NCI-H446 treated with DMSO at 0.1 percent for 48 hours (cell line): Measurements from ENCODE around the gene MTA3.
"Not testable (repeated sequence)": the region's sequence is repeated elsewhere in the genome, so short reads cannot be mapped to it uniquely, and the experiment has no call there.

Experiments
- DNase-seq: peaks from one replicate; lab custom pipeline; 2025; lab: John Stamatoyannopoulos, UW

The MTA3 gene

DNA sequence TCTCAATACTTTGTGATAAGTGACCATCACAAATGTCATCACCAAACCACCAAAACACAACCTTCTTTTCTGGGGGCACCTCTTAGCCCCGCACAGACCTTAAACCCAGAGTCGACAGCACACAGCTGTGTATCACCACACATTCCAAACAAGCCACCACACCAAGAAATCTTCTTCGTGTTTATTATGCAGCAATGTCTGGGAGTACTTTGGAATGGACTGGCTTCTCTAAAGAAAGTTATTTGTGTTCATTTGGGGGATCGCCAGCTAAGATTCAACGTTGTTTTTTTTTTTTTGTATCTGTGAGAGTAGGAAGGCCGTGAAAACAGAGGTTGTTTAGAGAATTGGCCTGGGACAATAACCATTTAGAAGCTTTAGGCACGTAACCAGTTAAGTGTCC is 1.1 kb upstream of the MTA3 start:
- no peak for DNase-seq

GRCh38 chr2:42567806-42568400 is 529 bp upstream of the MTA3 start:
- DNase-seq: no peak

DNA sequence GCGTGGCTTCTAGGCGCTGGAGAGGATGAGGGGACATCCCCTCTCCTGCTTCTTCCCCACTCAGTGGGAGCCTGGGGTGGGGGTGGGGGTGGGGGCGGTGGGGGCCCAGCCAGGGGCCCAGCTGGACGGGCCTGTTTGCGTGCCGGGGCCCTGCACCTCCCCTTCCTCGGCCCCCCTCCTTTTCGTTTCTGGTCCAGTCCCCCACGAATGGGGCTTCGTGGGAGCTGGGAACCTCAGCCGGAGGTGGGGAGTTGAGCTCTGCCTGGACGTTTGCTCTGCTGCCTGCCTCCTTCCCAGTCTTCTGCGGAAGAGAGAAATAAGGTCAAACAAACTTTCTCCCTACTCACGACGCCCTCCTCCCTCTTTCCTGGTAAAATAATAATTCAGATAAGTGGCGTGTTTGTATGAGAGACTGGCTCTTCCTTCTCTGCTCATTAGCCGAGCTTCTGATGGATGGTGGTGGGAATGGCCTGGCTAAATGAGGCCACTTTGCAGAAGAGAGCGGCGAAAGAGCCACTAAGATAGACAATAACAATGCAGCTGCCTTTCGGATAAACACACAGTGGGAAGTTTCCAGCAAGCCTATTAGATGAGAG is 782 bp downstream of the MTA3 start:
- no peak for DNase-seq

GRCh38 chr2:42569883-42570282 is 1.5 kb downstream of the MTA3 start:
- no peak for DNase-seq

DNA sequence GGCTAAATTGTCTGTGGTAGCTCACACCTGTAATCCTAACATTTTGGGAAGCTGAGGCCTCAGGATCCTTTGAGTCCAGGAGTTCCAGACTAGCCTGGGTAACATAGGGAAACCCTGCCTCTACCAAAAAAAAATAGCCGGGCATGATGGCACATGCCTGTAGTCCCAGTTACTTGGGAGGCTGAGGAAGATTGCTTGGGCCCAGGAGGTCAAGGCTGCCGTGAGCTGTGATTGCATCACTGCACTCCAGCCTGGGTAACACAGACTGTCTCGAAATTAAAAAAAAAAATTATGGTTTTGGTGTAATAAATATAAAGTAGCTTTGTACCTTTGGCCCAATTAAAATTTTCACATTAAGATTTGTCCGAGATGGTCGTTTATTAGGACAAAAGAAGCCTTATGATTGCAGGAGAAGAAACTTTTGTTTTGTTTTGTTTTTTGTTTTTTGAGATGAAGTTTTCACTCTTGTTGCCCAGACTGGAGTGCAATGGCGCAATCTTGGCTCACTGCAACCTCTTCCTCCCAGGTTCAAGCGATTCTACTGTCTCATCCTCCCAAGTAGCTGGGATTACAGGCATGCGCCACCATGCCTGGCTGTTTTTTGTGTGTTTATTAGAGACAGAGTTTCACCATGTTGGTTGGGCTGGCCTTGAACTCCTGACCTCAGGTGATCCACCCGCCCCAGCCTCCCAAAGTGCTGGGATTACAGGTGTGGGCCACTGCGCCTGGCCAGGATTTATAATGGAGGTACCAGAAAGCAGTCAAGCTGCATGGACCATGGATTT is 4.1 kb downstream of the MTA3 start:
- no peak for DNase-seq

DNA sequence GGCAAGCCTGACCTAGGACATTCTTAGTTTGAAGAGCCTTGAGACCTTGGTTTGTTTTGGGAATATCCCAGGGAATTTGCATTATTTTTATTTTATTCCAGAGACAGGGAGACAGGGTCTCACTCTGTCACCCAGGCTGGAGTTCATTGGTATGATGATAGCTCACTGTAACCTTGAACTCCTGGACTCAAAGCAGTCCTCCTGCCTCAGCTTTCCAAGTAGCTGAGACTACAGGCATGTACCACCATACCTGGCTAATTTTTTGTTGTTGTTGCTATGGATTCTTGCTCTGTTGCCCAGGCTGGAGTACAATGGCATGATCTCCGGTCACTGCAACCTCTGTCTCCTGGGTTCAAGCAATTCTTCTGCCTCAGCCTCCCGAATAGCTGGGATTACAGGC is 4.8 kb downstream of the MTA3 start:
- no peak for DNase-seq

- no peak for DNase-seq
These were observed 7.1 kb downstream of the MTA3 start for GRCh38 chr2:42575458-42576064.

DNA sequence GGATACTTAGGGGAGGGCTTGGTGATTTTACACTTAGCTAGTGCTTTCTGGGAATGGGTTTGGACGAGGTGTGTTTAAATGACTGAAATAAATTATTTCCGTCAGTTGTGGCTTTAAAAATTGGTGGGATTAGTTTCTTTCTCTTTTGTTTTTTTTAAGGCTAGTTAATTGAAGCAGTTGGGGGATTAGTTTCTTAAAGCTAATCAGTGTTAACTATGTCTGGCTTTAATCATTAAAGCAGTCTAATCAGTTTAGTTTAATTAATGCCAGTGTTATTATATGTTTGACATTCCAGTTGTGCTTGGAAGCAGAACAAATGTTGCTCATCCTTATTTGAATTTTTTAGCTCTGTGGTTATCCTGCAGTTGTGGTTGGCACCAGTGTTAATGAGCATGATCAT is 10.2 kb downstream of the MTA3 start:
- no peak for DNase-seq

- DNase-seq: no peak
These were observed 12.8 kb downstream of the MTA3 start for GRCh38 chr2:42581257-42581656.

- not testable (repeated sequence) for DNase-seq
These were observed 16.2 kb downstream of the MTA3 start for GRCh38 chr2:42584628-42585027.

DNA sequence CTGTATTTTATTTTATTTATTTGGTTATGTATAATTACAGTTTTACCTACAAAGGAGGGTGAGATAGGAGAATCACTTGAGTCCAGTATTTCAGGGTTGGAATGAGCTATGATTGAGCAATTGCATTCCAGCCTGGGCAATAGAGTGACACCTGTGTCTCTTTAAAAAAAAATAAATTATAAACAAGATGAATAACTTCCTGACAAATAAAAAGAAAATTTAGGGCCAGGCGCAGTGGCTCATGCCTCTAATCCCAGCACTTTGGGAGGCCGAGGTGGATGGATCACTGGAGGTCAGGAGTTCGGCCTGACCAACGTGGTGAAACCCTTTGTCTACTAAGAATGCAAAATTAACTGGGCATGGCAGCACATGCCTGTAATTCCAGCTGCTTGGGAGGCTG is 17.3 kb downstream of the MTA3 start:
- DNase-seq: no peak

DNA sequence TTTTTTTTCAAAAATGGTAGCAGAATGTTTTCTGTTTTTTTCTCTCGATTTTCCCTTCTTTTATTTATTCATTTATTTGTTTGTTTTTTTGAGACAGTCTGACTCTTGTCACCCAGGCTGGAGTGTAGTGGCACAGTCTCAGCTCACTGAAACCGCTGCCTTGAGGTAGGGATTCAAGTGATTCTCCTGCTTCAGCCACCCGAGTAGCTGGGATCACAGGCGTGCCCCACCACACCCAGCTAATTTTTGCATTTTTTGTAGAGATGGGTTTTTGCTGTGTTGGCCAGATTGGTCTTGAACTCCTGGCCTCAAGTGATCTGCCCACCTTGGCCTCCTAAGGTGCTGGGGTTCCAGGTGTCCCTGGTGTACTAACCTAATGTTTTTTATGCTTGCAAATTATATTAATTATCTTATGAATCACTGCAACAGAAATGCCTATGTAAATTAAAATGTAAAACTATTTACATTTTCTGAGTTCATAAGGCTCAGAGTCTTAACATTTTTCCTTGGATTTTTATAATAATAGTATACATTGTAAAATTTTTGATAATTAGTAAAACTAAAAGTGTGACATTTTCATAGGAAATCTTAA is 19.2 kb downstream of the MTA3 start:
- DNase-seq: no peak

DNA sequence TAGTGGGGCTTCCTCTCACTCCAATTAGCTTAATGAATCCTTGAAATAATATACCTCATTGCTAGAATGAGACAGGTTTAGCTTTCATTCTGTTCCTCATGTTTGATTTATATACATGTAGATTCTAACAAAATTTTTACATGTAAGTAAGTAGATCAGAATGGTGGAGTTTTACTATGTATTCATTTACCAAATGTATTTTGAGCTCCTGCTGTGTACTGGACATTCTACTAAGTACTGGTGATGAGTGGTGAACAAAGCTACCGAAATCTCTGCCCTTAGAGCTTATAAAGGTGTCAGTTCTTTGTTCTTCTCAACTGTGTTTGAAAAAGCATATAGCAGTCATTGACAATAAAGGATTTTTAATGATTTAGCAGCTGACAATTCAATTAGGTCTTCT is 19.7 kb downstream of the MTA3 start:
- no peak for DNase-seq

DNA sequence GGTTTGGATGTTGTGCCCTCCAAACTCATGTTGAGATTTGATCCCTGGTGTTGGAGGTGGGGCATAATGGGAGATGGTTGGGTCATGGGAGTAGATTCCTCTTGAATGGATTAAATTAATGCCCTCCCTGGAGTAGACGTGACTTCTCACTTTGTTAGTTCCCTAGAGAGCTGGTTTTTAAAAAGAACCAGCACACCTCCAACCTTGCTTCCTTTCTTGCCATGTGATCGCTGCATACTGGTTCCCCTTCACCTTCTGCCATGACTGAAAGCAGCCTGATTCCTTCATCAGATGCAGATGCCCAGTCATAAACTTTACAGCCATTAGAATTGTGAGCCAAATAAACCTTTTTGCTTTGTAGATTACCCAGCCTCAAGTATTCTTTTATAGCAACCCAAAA is 21.7 kb downstream of the MTA3 start:
- DNase-seq: no peak

DNA sequence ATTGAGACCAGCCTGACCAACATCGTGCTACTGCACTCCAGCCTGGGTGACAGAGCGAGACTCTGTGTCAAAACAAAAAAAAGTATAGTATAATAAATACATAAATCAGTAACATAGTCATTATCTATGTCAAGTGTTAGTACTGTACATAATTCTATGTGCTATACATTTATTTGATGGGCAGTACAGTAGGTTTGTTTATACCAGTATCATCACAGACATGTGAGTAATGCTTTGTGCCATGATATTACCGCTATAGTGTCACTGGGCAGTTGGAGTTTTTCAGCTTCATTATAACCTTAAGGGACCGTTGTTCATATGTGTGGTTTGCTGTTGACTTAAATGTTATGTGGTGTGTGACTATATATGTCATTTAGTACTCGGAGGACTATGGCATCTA is 24.9 kb downstream of the MTA3 start:
- DNase-seq: no peak

GRCh38 chr2:42598656-42599055 is 30.2 kb downstream of the MTA3 start:
- DNase-seq: no peak

- no peak for DNase-seq
These were observed 32.6 kb downstream of the MTA3 start for GRCh38 chr2:42601076-42601475.

- no peak for DNase-seq
These were observed 33.9 kb downstream of the MTA3 start for GRCh38 chr2:42602218-42602875.

DNA sequence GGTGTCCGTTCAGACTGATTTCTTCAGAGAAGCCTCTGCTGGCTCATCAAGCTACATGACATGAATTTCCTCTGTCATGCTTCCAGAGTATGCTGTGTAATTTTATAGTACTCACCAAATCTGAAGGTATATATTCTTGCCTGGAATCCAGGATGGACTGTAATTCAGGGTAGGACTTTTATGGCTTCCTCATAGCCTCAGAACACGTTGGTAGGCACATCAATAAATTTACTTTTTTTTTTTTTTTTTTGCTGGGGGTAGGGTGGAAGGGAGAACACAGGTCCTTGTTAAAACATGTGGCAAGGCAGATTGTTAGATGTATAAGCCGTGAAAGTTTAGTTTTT is 34.4 kb downstream of the MTA3 start:
- no peak for DNase-seq

- not testable (repeated sequence) for DNase-seq
These were observed 36.0 kb downstream of the MTA3 start for GRCh38 chr2:42604341-42604867.

DNA sequence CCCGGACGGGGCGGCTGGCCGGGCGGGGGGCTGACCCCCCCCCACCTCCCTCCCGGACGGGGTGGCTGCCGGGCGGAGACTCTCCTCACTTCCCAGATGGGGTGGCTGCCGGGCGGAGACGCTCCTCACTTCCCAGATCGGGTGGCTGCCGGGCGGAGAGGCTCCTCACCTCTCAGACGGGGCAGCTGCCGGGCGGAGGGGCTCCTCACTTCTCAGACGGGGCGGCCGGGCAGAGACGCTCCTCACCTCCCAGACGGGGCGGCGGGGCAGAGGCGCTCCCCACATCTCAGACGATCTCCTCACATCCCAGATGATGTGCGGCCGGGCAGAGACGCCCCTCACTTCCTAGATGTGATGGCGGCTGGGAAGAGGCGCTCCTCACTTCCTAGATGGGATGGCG is 37.7 kb downstream of the MTA3 start:
- not testable (repeated sequence) for DNase-seq

GRCh38 chr2:42607101-42607637 is 38.7 kb downstream of the MTA3 start:
- no peak for DNase-seq
